DMS53 treated with DMSO at 0.1 percent for 48 hours (cell line): ENCODE data around the gene SP6.

Source experiments
- DNase-seq: peaks from one replicate; lab custom pipeline; 2025; ENCODE audit not compliant: unreplicated experiment; lab: John Stamatoyannopoulos, UW

SP6 gene

DNA sequence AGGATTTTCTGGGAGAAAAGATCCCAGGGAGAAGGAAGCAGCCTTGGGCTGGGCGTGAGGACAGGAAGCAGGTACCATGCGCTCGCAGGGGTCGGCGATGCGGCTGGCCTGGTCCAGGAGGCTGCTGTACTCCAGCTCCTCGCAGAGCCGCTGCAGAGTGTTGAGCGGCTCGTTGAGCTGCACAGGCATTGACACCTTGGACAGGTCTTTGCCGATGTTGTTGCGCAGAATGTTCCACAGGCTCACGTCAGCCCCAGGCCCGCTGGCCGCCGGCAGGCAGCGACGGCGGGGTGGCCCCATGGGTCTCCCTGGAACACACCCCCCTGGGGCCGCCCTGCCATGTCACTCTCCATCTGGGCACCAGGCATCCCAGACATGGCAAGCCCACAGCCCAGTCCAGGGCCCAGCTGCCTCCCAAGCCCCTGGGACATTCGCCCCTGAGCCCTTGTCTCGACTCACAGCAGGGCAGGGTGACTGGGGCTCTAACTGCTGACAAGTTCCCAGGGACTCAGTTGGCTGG is 37.4 kb downstream of the SP6 start:
- no peak for DNase-seq

DNA sequence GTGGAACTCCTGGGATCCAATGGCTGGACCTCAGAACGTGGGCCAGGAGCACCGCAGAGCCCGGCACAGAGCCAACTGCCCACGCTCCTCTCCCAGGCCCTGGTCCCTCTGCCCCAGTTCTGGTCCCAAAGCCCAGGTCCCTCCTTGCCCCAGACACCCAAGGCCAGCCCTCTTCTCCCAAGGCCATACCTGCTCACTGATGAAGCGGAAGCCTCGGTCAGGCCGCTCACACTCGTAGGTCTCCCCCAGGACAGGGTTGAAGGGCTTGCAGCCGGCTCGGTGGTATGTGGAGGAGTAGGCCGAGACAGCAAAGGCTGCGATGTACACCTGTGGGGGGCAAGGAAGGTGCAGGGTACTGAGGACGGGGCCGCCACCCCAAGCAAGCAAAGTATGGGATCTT is 37.9 kb downstream of the SP6 start:
- no peak for DNase-seq

DNA sequence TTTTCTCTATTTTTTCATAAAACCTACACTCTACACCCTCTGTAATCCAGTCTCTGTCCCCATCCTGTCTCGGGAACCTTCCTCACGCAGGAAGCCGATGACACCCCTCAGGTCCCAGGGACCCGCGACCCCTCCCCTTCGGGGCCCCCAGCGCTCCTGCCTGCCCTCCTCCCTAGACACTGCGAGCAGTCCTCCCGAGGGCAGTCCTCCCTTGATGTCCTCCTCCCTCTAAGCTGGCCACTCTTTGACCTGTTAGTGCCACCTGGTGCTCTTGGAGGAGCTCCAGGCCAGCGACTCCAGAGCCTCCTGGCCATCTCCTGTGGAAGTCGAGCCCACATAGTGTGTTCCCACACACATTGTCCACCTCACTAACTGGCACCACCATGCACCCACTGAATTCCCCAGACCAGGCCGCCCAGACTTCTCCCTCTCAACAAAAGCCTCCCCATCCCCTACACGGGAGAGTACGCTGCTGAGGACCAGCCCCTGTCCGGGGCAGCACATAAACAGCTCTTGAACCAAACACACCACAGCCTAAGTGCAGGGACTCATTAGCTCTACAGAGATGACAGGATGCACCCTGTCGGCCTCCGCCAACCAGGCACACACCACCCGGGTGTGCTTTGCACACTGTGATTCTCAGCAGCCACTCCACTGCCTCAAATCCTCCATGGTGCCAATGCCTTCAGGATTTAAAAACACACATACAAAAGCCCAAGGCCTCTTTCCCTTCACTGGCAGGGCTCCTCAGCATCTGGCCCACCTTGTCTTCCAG is 38.6 kb downstream of the SP6 start:
- no peak for DNase-seq

DNA sequence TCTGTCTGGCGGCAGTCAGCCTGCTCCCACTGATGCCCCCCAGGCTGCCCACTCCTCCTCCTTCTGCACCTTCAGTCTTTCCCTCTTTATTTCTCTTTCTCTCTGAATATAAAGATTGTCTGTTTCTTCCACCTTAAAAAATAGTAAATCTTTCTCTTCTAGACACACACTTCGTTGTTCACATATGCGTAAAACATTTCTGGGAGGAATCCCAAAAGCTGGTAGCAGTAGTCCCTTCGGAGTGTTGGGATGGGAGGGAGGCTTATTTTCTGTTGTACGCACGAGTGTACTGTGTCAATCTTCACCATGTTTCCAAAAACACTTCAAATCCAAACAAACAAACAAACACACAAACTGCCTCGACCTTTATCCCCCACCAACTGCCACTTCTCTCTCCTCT is 39.3 kb downstream of the SP6 start:
- DNase-seq = no peak

DNA sequence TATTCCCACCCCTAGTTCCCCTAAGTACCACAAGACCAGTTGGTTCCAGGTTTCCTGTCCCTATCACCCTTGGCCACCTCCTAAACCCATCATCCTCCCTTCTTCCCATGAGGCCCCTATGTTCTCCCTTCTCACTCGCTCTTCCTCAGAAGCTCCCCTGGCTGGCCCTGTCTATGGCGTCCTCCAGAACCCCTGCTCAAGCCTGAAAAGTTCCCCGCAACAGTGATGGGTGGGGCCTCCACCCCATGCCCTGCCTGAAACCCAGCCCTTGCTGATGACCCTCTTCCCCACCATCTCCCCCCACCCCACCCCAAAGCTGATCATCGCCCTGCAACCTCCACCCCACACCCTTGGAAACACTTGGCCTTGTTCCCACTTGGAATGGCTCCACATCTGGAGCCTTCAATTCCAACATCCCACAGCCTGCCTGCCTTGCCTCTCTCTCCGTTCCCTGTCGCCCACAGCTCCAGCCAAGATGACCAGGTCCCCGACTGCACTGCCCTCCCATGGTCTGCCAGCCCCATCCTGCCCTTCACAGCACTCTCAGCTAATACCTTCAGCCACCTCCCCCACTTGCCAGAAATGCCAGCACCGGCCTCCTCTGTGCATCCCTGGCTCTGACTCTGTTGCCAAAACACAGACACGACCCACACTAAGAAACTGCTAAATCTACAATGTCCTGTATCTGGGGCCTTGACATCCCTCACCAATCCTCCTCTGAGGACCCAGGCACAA is 39.9 kb downstream of the SP6 start:
- no peak for DNase-seq

DNA sequence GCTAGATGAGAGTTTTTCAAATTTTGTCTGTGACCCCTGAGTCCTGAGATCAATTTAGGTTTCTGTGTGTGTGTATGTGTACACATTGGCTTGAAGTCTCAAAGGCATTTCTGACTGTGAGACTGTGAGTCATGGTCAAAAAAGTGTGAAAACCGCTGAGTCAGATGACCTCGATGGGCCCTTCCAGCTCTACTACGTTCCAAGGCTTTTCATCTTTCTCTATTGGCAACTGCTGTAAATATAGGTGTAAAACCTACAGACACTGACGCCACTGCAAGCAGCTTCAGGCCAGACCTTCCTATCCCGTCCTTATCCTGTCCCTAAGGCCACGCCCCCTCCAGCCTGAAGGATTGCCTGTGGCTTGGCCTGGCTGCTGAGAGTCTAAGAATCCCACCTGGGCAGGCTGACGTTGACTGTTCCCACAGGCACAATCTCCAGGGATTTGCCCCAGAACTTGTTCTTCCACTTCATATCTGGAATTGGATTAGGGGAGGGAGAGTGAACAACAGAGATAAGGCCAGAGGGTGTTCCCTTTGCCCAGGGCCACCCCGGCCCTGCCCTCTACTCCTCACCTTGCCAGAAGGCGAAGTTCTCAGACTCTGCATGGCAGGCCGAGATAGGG is 40.7 kb downstream of the SP6 start:
- peak; percentile 62 for DNase-seq

DNA sequence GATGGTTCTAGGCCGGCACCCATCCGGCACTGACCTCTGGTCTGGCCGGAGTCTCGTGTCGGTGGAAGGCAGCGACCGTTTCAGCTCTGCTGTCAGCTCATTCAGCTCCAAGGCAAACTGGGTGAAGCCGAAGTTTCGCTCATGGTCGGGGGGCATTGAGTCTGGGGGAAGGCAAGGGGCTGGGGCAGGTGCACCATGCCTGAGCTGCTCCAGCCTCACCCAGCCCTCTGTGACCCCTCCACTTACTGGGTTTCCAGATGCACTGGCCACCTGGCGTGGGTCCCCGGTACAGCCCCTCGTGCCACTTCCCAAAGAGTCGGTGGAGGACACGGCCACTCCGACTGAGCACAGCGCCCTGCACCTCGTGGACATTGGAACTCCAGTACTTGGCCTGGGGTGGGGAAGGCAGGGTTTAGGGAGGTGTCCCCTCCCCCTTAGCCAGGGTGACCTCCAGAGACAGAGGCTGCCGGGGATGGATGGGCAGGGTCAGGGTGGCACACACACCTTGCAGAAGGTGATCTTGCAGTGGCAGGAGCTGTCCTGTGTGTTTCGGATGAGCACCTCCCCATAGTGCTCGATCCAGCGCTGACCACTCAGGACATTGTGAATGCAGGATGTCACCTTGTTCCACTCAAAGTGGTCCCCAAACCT is 42.0 kb downstream of the SP6 start:
- DNase-seq = no peak

DNA sequence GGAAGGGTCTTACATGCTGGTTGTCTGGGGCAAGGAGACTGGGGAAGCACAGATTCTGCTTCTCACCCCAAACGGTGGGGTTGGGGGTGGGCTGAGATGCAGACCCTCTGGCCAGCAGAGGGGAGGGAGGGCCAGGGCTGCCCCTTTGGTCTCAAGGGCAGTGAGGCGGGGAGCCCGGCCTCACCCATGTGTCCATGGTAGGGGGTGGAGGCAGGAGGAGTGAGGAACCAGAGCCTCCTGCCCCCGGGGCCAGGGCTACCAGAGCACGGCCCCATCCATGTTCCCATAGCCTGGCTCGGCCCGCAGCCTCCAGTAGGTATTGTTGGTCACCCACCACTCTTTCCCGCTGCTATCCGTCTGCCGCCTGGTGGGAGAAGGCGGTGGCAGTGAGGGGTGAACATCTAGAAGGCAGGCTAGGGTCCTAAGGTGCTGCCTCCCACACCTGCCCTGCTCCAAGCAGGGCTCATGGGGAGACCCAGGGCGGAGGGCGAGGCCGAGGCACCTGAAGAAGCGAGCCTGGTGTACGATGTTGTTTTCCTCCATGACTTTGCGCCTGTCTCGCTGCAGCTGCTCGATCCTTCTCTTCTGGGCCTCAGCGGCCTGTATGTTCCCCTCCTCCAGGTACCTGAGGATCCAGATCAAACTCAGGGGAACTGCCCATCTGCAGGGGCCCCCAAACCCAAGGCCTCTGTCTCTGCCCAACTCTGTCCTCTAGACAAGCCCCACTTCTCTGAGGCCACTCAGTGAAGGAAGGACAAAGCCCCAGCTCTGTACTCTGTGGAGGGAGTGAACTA is 42.7 kb downstream of the SP6 start:
- DNase-seq = no peak

DNA sequence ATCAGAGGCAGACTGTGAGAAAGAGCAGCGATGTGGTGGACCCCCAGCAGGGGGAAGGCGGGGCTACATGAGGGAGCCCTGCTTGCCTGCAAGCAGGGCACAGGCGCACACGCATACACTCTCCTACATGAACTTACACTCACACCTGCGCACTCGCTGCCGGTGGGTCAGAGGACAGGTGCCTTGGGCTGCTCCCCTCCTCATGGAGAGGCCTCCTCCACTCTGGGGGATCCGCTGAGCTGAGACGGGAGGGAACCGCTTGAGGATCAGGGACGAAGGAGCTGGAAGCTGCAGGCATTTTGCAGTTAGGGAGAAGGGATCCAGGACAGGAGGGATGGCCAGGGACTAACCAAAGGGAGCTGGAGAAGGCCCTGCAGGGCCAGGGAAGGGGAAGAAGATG is 43.5 kb downstream of the SP6 start:
- DNase-seq = no peak

DNA sequence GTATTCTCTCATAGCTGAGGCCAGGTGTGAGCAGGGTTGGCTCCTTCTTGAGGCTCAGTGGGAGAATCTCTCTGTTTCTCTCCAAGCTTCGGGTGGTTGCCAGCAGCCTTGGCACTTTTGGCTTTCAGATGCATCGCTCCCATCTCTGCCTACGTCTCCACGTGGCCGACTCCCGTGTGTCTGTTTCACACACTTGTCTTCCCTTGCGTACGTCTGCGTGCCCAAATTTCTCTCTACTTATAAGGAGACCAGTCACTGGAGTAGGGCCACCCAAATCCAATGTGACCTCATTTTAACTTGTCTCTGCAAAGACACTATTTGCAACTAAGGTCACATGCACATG is 44.1 kb downstream of the SP6 start:
- DNase-seq = no peak

DNA sequence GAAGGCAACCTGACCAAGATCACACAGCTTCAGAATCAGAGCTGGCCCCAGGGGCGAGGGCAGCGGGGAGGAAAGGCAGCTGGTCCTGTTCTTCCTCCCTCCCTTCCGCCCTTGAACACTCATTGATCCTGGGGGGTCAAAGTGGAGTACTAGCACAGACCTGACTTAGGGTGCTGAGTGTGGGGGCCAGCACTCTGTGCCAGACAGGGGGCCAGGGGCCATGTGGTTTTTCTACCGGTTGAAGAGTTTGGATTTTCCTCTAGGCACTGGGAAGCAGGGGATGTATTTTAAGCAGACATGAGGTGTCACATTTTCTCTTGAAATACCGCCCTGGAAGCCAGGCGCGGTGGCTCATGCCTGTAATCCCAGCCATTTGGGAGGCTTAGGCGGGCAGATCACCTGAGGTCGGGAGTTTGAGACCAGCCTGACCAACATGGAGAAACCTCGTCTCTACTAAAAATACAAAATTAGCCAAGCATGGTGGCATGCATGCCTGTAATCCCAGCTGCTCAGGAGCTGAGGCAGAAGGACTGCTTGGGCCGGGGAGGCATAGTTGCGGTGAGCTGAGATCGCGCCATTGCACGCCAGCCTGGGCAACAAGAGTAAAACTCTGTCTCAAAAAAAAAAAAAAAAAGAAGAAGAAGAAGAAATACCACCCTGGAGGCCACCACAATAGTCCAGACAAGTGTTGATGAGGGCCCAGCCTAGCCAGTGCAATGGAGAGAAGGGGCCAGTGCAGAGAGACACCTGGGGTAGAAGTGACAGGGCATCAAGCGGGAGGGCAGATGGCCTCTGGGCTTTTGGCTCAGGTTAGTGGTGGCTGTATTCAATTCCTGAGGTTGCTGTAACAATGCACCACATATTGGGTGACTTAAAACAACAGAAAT is 44.7 kb downstream of the SP6 start:
- no peak for DNase-seq

DNA sequence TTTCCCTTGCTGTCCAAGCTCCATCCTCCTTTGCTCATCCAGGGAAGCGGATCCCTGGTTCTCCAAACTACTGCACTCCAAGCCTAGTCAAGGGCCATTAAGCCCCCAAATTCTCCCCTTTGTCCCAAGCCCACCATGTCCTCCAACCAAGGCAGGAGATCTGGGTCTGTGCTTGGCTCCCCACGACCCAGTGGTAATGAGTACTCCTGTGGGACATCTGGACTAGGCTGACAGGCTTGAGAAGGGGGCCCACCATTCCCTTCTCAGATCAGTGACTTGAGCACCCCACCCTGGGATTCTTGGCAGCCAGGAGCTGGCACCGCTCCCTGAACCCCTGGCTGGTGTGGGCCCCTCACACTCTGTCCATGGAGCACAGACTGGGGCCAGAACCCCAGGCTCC is 46.5 kb downstream of the SP6 start:
- no peak for DNase-seq

DNA sequence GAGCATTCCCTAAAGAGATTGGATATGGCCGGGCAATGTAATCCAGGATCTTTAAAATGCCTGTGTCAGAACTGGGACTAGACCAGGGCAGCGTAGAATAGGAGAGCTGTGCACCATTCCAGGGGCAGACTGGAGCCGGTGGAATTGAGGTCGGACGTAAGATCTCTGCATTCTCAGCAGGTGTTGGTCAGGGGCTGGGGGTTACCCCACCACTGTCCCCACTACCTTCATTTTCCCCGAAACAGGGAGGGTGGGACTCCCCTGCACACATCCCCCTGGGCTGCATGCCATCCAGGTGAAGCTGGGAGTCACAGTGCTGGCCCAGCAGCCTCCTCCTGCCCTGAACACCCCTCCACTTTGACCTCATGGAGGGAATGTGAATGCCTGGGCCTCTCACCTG is 47.2 kb downstream of the SP6 start:
- no peak for DNase-seq

DNA sequence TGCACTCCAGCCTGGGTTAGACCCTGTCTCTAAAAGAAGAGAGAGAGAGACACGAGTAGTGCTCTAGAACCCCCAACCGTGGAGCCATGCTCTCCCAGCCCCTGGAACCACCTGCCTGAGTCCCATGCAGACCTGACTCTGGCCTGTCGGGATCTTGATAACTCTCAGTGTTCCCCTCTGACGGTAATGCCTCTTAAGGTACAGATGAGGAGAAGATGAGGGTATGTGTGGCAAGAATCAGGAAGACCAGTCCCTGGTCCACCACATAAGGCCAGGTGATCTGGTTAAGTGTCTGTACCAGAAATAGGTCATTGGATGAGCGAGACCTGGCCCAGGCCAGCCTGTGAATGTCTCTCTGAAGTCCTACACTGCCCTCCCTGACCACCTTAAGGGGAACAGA is 47.8 kb downstream of the SP6 start:
- no peak for DNase-seq

DNA sequence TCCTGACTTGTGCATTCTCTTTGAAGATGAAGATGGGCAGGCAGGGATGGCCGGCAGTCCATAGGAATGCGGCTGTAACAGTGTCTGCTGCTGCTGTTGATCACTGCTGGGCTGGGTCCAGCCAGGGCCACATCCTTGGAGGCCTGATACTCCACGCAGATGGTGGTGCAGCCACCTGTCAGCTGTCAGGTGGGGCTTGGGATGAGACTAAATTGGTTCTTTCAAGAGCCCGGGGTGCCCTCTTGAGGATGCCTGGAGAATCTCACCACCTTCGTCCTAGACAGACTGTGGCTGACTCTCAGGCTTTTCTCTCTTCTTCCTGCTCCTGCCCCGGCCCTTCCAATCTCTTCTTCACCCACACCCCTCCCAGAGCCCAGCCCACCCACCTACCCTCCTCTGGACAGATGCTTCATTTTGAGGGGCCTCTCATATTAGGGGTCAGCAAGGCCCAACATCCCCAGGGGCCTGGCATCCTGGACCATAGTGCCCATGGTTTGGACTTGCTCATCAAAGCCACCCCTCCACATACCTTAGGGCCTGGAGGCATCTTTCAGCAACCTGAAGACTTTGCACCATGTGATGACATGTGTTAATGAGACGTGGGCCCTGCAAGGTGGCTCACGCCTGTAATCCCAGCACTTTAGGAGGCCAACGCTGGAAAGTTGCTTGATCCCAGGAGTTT is 48.5 kb downstream of the SP6 start:
- DNase-seq = peak; percentile 91

DNA sequence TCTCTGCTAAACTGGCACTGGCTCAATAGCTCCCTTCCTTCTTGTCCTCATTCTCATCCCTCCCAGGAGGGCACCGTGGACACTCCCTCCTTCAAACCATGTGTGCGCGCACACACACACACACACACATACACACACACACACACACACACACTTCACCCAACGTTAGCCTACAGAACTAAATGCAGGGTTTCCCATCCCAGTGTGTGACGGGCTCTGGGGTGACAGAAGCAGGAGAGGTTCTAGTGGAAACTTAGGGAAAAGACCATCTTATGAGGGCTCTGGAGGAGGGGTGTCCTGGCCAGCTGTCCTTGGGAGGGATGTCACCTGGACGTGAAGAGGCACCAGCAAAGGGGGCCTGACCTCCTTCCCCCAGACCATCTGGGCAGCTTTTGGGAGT is 49.1 kb downstream of the SP6 start:
- DNase-seq = no peak

DNA sequence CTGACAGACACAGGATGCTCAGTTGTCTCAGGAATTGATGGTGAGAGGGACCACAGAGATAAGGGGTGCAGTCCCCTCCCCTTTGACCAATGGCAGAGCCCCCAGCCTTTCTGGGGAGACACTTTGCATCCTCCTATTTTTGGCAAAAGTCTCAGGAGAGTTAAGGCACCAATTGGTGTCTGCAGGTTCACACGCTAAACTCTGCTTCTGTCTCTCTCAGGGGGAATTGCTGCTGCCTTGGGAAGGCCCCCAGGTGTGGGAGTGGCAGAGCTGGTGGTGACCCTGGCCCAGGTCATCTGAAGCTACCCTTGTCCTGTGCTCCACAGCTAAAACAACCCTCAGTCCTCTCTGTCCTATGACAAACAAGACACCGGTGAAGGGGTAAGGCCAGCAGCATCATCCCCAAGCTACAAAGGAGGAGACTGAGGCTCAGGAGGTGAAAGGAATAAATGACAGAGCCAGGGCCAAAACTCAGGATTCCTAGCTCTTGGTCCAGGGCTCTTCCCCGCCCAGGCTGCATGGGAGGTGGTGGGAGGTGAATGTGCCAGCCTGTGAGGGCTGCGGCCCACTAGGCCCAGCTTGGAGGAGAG is 49.7 kb downstream of the SP6 start:
- no peak for DNase-seq

DNA sequence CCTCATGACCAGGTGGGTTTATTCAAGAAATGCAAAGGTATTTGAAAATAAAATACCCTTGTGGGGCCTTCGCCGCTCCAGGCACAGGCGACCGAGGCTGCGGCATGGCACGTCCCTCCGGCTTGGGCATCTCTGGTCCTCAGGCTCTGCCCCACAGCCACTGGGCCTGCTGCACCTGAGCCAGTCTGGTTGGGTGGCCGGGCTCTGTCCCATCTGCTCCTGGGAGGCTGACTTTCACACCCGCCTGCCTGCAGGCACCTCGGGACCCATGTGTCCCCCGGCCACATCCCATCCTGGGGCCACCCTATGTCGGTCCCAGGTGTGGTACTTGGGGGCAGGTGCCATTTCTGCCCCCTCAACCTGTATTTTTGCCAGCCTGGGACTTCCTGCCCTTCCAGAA is 50.3 kb downstream of the SP6 start:
- DNase-seq = no peak

DNA sequence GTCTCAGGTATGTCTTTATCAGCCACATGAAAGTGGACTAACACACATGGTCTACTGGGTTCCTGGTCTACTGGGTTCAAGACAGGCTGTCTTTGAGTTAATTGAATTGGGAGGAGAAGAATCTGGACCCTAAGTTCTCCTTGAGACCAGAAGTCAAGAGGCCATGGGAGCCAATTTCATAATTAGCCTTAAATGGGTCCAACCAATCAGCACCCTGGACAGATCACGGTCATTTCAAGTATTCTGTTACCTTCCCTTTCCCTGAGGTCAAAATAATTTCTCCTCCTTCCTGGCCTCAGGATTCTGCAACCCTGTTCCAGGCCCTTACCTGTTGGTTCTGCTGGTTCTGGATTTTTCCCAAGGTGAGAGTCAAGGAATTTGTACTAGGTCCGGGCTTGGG is 53.2 kb downstream of the SP6 start:
- DNase-seq = no peak
